HepG2 (cell line): ENCODE measurements around the gene CCDC157. TPM values are rescaled to one million over a fixed set of nuclear protein-coding genes. Genes with fewer than 3 reads are reported as not detected.

Source experiments
- HBP1 ChIP-seq: IDR thresholded peaks from 2 replicates; pipeline ENCODE4 v1.6.1; 2016; ENCODE audit warnings: low read depth, control low read depth
- PRDM10 ChIP-seq: sonication (generic); formaldehyde crosslinking; IDR thresholded peaks from 2 replicates; pipeline ENCODE4 v1.4.0; 2020; ENCODE audit warnings: low read depth, missing genetic modification reagents
- RARA ChIP-seq: IDR thresholded peaks from 2 replicates; pipeline ENCODE4 v1.6.1; 2016; ENCODE audit warnings: missing genetic modification reagents, missing compliant biosample characterization
- ZC3H4 ChIP-seq: sonication (generic); formaldehyde crosslinking; IDR thresholded peaks from 2 replicates; pipeline ENCODE4 v1.4.0; 2020; ENCODE audit warnings: missing genetic modification reagents, borderline replicate concordance
- ZMYM2 ChIP-seq: sonication (generic); formaldehyde crosslinking; IDR thresholded peaks from 2 replicates; pipeline ENCODE4 v1.8.0; 2022; ENCODE audit warnings: mild to moderate bottlenecking, missing genetic modification reagents
- ZNF646 ChIP-seq: sonication (generic); formaldehyde crosslinking; IDR thresholded peaks from 2 replicates; pipeline ENCODE4 v1.9.0; 2021; ENCODE audit warnings: mild to moderate bottlenecking, missing genetic modification reagents
- polyA plus RNA-seq, 8 experiments: library from polyadenylated mRNA; depleted of rRNA in 3 of 8; stranded (reverse) in 7 of 8; unstranded in 1 of 8; fragments of >200 nt; fragmentation: Illumina TruSeq in 4 of 8; extraction: Trizol in 4 of 8; gene quantifications; 2 replicates each; pipeline versions ENCODE4 v1.2.1 to v1.2.3, GENCODE V29; 2011 to 2016; ENCODE audit warnings: low read depth in 4 of 8, missing spikeins in 1 of 8, mixed read lengths in 1 of 8; ENCODE audit not compliant: insufficient read depth in 1 of 8
- total RNA-seq, 5 experiments: library from RNA; depleted of rRNA; stranded (reverse); fragments of >200 nt; fragmentation: Illumina TruSeq; extraction: Trizol; gene quantifications; 2 replicates each; pipeline ENCODE4 v1.2.3, GENCODE V29; 2016; ENCODE audit warnings: low read depth in 1 of 5
- TF ChIP-seq, protein P1 (sequence below): sonication (generic); formaldehyde crosslinking; IDR thresholded peaks from 2 replicates; pipeline ENCODE4 v1.8.1; 2022; ENCODE audit warnings: low read depth, mild to moderate bottlenecking, missing genetic modification reagents

Gene CCDC157
- total and polyA plus RNA-seq, 2 of the 13 experiments (the other 11 are each of a cell fraction or from before 2014, with no cell fraction given), result 1.4 to 1.6 TPM

DNA sequence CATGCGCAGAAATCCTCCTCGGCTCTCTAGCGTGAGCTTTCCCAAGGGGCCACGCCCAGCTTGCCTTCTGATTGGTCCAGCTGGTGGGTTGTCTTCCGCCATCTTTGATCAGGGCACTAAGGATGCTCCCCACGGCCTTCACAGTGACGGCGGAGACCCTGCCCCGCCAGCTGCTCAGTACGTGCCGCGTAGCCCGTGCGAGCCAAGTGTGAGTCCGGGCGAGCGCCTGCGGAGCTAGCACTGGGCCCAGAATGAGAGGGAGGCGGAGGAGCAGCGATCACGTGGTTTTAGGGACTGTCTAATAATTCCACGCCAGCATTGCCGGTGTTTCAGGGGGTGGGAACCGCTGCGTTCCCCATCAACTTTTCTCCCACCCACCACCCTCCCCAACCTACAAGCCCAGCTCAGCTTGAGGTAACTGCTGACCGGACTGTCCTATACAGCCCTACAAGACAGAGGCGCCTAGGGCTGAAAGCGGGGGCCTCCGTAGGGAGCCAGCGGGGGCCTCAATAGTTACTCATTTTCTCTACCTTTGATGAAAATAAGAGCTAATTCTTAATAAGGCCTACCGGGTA, 67.2 kb downstream of the CCDC157 start (continued):
- TF ChIP-seq PRDM10 (CRISPR knock-in tag) (peak; percentile 71; the same call in 1 of the 2 replicates), HBP1 (peak; percentile 83), ZC3H4 (CRISPR knock-in tag) (no peak), ZMYM2 (CRISPR knock-in tag) (no peak), ZNF646 (no peak), RARA (0 out of 2 replicates have a peak, but pooled peaks have one; percentile 32)
- TF ChIP-seq, protein P1, sequence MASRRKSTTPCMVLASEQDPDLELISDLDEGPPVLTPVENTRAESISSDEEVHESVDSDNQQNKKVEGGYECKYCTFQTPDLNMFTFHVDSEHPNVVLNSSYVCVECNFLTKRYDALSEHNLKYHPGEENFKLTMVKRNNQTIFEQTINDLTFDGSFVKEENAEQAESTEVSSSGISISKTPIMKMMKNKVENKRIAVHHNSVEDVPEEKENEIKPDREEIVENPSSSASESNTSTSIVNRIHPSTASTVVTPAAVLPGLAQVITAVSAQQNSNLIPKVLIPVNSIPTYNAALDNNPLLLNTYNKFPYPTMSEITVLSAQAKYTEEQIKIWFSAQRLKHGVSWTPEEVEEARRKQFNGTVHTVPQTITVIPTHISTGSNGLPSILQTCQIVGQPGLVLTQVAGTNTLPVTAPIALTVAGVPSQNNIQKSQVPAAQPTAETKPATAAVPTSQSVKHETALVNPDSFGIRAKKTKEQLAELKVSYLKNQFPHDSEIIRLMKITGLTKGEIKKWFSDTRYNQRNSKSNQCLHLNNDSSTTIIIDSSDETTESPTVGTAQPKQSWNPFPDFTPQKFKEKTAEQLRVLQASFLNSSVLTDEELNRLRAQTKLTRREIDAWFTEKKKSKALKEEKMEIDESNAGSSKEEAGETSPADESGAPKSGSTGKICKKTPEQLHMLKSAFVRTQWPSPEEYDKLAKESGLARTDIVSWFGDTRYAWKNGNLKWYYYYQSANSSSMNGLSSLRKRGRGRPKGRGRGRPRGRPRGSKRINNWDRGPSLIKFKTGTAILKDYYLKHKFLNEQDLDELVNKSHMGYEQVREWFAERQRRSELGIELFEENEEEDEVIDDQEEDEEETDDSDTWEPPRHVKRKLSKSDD (CRISPR knock-in tag), result peak; percentile 71; the same call in 1 of the 2 replicates
